Activated CD8-positive, alpha-beta memory T cell treated with anti-CD3 and anti-CD28 coated beads for 36 hours (primary cell): ENCODE data around the gene RBPJL. TPM values are rescaled to one million over a fixed set of nuclear protein-coding genes. Genes with fewer than 3 reads are reported as not detected.

Experiments
- CTCF ChIA-PET: fragments of 350-600 bp; sonication (Branson Sonifier 250); formaldehyde crosslinking; loops from one replicate; lab custom pipeline; 2021; ENCODE audit warnings: antibody characterized with exemption; lab: Charles Lee
- POLR2A ChIA-PET: fragments of 350-600 bp; sonication (Branson Sonifier 250); formaldehyde crosslinking; loops from one replicate; lab custom pipeline; 2021; ENCODE audit warnings: antibody characterized with exemption; lab: Charles Lee
- total RNA-seq, 2 experiments: library from RNA; stranded (reverse); gene quantifications; one replicate each; pipeline ENCODE4 v1.2.3, GENCODE V29; 2021

Gene RBPJL
- total RNA-seq, 2 experiments from 2014 or later: not detected

DNA sequence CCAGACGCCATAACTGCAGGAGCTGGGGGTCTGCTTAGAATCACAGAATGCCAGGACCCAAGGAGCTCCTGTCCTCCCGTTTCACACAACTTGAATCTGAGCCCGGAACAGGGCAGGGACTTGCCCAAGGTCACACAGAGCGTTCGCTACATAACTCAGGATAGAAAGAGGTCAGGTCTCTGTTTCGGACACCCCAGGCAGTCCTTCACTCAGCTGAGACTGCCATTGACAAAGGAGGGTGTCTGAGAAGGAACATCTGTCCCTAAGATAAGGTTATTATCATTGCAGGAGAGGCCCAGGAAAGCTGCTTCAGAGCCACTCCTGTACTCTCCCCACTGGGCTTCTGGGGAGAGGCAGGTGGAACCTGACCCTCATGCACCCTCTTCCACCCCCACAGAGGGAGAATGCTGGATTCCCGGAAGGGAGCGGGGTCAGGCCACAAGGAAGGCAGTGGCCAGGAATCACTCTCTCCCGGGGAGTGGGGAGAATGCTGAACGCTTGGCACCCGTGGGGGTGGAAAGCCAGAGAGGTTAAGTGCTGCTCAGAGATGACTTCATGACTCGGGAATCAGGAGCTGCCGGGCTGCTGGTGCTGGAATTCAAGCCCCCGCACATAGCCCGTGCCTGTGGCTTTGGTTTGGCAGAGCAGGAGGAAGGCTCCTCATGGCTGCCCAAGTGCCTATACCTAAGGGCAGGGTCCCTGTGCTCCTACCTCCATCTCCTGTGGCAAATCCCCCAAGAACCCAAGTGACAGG, 30.9 kb downstream of the RBPJL start:
- POLR2A ChIA-PET: no interaction called here
- CTCF ChIA-PET: interaction anchor here (1.3 kb wide), 1 partner anchor 18 kb away, joined by 3 read pairs; no protein-coding TSS in a partner anchor

DNA sequence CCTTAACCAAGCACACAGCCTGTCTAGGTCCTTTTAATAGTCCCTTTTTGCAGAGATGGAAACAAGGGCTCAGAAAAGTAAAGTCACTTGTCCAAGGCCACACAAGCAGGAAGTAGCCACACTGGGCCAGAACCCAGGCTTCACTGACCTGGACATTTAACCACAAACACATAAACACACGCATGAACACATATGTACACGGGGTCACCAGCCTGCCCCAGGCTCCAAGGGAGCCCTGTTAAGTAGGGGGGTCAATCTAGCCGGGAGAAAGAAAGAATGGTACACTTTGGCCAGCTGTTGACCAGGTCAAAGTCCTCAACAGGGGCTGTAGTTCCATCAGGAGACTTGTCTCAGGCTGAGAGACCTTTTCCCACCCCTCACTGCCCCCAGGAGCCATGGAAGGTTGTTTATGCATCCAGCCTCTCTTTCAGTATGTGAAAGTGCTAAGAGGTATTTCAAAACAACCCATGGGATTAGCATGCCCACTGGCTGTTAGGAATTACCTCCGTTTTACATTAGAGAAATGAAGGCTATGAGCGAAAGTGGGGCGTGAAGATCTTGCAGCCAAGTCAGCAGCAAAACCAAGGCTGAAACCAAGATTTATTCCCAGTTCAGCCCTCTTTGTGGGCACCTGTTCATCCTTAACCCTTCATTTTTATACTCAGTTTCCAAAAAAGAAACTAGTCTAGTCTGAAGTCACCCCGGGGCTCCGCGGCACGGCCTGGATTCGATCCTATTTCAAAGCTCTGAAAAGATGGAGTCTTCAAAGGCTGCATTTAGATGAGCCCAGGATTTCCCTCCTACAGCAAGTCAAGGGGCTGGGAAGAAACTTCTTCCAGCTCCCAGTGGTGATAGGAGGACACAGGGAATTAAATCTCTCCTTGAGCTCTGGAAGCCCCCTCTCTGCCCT, 31.7 kb downstream of the RBPJL start:
- CTCF ChIA-PET: no interaction called here
- POLR2A ChIA-PET: no interaction called here

DNA sequence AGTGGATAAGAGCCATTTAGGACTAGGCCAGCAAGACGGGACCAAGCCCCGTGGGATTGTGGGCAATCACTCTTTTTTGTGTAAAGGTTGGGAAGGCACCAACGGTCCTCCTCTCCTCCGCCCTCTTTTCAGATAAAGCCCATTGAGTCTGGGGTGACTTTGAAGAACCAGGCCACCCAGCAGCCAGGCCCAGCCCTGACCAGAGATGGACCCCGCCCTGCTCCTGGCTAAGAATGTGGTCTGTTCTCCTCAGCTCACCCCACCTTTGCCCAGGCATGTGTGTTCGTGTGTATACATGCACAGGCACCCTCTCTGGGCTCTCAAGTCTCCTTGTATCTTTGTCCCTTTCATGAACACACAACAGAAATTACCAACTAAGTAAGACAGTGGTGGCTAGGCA, 32.4 kb downstream of the RBPJL start:
- ChIA-PET POLR2A (no interaction called here), CTCF (no interaction called here)

DNA sequence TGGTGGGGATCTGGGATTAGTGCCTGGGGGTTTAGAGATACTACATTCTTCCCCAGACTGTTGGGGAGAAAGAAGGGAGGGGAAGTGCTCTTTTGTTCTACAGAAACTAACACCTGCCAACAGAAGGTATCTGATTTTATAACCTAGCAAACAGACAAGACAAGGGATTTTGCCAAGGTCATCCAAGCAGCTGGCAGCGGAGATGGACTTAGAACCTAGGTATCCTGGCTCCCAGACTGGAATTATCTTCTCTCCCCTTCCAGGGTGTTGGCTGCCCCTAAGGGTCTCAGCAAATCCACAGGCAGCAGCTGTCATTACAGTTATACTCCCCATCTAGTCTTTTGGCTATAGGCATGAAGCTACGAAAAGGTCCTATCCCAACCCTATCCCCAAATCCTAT, 33.2 kb downstream of the RBPJL start:
- ChIA-PET POLR2A (no interaction called here), CTCF (no interaction called here)

DNA sequence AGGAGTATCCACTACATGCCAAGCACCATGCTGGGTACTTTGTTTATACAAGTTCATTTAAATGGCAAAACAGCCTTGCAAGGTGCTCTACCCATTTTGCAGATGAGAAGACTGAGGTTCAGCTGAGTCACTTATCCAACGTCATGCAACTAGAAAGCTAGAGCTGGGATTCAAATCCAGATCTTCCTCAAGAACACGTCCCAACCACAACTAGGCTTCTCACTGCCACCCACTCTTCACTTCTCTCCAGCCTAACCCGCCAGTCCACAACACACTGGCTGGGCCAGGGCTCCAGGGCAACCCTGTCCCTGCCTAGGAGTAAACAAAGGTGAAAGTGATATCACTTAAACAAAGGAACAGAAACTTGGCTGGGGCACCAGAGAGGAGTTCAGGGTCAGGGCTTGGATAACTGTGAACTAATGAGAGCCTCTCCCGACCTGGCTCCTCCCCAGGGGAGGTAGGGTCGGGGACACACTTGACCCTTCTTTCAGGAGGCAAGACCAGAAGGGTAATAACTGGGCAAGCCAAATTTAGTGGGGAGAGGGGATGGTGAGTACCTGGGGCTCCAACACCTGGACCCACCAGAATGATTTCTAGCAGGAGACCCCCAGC, 33.7 kb downstream of the RBPJL start:
- POLR2A ChIA-PET: no interaction called here
- CTCF ChIA-PET: no interaction called here

DNA sequence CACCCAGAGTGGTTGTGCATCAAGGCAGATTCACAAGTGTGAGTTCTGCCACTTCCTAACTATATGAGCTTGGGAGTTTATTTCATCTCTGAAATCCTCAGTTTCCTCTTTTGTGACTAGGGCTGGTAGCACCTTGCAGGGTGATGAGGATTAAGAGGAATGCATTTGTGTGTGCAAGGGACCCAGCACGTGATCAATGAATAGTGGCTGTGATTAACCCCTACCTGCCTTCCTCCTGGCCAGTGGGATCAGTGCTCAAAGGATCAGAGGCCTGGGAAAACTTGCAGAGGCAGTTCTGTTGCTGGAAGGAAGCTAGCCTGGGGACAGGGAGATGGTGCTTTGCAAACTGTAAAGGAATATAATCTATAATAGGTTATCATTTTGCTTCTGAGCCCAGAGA, 34.3 kb downstream of the RBPJL start:
- POLR2A ChIA-PET: no interaction called here
- CTCF ChIA-PET: interaction anchor here (0.7 kb wide), 1 partner anchor 95 kb away, joined by 3 read pairs; no protein-coding TSS in a partner anchor

DNA sequence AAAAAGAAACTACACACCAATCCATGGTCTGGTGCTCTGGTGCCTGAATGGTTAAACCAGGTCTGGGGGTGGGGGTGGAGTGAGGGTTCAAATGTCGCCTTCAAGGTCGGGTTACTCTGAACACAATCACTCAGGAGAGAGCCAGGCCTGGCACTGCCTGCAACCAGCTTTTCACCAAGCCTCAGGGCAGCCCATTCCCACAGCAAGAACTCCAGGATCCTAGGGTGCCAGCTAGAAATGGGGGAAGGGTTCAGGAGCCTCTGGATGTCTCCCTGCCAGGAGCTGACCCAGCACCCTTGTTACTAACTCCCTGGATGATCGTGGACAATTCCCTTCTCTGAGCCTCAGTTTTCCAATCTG, 34.9 kb downstream of the RBPJL start:
- CTCF ChIA-PET: interaction anchor here (0.7 kb wide), 1 partner anchor 94 kb away, joined by 3 read pairs; no protein-coding TSS in a partner anchor
- POLR2A ChIA-PET: no interaction called here

DNA sequence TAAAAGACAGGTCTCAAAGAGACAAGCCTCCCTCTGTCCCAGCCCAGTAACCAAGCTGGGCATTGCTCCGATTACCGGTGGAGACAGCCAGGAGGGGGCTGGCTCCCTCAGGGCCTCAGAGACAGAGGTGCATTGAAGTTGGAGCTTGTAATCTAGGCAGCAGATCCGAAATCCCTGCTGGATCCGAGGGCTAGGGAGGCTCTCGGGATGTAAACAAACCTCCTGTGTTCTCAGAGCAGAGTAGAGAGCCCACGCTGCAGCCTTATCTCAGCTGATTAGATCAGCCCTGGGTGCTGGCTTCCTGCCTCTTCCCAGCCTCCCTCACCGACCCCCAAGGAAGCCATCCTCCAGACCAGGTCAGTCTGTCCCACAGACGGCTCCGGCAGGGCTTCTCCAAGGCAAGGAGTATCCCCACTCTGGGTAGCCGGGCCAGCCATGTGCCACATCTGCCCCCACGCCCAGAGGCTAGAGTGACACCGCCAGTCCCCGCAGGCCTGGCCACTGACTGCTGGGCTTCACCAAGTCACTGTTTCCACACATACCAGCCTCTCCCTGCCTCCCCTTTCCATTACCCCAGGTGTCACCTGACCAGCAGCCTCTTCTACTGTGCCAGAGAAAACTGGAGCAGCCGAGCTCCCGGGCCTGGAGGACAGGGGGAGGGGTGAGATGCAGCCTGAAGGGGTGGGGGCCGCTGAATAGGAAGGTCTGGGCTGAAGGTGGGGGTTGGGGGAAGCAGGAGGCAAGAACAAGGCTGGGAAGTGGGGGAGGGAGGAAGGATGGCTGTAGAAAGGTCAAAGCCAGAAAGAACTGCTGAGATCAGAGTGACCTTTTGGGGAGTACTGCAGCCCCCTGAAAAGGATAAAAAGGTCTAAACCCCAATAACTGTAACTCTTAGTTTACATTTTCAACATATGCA, 35.6 kb downstream of the RBPJL start:
- ChIA-PET POLR2A (interaction anchor here (1.1 kb wide), 1 partner anchor 31 kb away, joined by 6 read pairs; no protein-coding TSS in a partner anchor), CTCF (no interaction called here)

DNA sequence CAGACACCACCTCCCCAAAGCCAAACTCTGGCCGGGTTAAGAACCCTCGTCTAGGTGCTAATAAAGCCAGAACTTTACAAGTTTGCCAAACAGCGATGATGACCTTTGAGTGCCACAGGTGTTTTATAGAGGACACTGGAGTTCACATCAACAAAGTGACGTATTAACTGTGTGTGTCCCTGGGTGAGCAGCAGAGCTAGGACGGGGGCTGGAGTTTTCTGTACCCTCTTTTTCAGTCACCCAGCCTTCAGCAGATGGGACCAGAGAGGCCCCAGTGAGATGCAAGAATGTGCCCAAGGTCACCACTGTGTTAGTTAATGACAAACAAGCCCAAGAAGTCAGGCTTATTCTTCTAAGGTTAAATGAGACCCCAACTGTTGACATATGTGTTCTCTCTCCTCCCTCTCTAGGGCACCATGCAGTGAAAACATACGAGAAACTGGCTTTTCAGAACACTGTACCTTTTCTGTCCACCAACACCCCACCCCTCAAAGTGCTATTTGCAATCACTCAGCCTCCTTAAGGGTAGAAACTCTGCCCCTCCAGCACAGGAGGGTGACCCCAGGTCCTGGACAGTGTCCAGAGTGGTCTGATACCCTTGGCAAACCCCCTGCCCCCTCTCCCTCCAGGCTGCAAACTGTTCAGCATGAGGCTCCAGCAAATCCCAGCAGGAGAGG, 36.4 kb downstream of the RBPJL start:
- POLR2A ChIA-PET: interaction anchor here (1.1 kb wide), 1 partner anchor 30 kb away, joined by 6 read pairs; no protein-coding TSS in a partner anchor
- CTCF ChIA-PET: interaction anchor here (0.5 to 1.2 kb wide), 2 partner anchors 19 to 30 kb away, joined by 3 read pairs; no protein-coding TSS in a partner anchor

DNA sequence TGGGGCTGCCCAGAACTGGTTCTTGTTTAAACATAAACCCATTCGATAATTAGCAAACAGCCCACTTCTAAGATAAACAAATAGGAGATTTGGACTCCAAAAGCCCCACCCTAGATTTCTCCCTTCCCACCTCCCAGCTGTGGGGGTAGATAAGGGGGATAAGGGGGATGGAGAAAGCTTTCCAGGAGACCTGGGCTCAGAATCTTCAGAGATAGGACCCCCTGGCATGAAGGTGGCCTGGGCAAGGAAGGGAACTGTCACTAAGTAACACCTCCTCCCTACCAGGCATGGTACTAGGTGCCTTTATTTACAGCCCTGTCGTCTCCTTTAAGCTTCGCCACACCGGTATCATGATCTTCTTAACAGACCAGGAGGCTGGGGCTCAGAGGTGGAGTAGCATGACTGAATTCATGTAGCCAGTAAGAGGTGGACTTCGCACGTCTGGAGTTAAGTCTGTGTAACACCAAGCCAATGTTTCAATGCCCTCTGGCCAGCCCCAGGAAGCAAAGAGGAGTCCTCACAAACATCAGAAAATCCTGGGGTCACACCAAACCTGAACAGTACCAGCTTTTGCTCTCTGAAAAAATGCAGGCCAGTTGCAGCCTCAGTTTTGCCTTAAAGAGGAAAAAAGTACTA, 37.0 kb downstream of the RBPJL start:
- ChIA-PET POLR2A (interaction anchor here (0.5 to 0.9 kb wide), 2 partner anchors 19 to 31 kb away, joined by 3 to 4 read pairs; partner anchors contain the start of gene SYS1), CTCF (interaction anchor here (0.5 to 1.2 kb wide), 2 partner anchors 19 to 31 kb away, joined by 3 read pairs; no protein-coding TSS in a partner anchor)

DNA sequence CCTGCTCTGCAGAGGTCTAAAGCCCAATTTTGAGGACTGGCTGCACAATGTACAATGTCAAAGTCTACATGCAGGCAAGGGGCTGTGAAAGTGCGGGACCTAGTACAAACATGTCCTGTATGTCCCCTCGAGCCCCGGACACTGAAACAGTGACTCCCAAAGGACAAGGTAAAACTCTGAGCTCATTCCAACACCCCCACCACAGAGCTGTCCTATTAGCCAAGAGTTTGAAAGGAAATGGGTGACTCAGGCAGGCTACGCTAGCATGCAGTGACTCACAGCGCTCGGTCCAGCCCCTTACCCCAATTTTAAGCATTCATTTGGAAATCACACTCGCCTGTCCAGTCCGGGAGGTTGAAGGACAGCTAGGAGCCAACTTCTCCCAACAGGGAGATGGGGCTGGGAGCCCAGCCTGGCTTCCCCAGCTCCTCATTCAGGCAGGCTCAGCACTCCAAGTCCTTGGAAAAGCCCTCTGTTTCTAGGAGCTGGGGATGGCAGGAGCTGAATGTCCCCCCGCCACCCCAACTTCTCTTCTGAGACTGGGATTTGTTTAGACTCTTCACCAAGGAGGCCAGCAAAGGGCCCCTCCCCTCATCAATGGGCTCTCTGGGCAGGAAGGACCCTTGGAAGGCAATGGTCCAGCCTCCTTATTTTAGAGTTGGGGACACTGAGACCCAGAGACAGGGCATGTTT, 37.7 kb downstream of the RBPJL start:
- ChIA-PET POLR2A (interaction anchor here (0.5 to 0.9 kb wide), 2 partner anchors 19 to 31 kb away, joined by 3 to 4 read pairs; partner anchors contain the start of gene SYS1), CTCF (interaction anchor here (1.2 kb wide), 1 partner anchor 18 kb away, joined by 3 read pairs; no protein-coding TSS in a partner anchor)

DNA sequence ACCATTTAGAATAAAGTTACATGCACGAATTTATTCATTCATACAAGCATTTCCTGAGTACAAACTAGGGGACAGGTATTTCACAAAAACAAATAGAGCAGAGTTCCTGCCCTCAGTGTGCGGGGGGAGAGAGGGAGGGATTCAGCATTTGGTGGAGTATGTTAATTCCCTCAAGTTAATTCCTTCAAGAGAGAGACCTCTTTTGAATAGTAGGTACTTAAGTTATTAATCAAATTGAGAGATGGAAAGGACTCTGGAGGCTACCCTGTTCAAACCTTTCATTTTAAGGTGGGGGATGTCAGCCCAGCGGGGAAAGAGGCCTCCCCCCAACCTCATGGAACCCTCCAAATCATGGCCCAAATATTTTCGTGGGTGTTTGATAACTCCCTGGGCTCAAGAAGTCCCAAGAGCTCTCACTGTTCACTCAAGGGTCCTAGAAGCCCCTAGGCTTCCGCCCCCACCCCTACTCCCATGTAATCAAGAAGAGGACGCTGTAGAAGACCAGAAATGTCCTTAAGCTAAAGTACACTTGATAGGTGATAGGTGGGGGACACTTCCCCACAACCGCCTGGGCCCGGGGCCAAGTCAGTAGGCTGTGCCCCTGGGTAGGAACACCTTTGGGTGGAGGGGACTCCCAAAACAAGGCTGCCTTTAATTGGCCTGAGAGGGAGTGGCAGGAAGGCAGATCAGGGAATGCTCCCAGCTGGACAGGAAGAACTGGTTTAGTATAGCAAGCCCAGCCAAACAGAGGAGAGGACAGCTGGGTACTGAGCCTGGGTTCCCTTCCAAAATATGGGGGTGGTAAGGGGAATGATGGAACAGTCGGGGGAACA, 38.7 kb downstream of the RBPJL start:
- ChIA-PET CTCF (no interaction called here), POLR2A (interaction anchor here (2.7 kb wide), 1 partner anchor 17 kb away, joined by 12 read pairs; the partner anchor contains the start of gene SYS1)

DNA sequence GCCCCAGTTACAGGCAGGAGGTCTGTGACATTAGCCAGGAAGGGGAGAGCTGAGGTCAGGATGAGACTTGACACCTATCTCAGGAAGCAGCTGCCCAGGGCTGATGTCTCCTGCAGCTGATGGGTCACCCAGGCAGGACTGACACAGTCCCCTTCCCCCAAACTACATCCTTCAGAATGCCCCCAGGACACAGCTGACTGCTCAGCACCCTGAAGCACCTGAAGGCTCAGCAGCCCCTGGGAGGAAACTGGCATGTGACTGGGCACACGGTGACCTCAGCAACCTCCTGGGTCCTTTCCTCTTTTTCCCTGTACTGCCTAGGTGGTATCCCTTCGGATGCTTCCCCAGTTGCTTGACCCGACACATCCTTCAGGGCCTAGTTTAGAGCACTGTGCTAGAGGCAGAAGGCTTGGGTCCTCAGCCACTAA, 39.7 kb downstream of the RBPJL start:
- CTCF ChIA-PET: interaction anchor here (1.0 to 3.7 kb wide), 3 partner anchors 17 to 28 kb away, joined by 5 to 16 read pairs (median 11); partner anchors contain the start of gene SYS1
- POLR2A ChIA-PET: interaction anchor here (2.7 kb wide), 1 partner anchor 16 kb away, joined by 12 read pairs; the partner anchor contains the start of gene SYS1

DNA sequence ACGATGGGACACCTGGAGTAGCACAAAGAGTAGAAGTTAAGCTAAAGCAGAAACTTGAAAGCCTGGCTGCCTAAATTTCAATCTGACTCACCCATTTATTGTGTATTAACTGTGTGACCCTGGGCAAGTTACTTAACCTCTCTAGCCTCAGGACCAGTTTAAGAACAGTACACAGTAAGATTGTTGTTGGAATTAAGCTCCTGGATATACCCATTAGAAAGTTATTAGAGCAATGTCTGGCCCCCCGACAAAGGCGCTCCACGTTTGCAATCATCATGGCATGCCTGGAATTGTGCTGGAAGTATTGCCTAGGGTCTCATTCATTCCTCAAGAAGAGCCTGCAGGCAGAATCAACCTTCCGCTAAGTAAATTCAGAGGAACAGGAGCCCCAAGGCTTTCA, 40.2 kb downstream of the RBPJL start:
- ChIA-PET CTCF (interaction anchor here (1.0 to 3.7 kb wide), 3 partner anchors 16 to 28 kb away, joined by 5 to 16 read pairs (median 11); partner anchors contain the start of gene SYS1), POLR2A (interaction anchor here (2.7 kb wide), 1 partner anchor 16 kb away, joined by 12 read pairs; the partner anchor contains the start of gene SYS1)

DNA sequence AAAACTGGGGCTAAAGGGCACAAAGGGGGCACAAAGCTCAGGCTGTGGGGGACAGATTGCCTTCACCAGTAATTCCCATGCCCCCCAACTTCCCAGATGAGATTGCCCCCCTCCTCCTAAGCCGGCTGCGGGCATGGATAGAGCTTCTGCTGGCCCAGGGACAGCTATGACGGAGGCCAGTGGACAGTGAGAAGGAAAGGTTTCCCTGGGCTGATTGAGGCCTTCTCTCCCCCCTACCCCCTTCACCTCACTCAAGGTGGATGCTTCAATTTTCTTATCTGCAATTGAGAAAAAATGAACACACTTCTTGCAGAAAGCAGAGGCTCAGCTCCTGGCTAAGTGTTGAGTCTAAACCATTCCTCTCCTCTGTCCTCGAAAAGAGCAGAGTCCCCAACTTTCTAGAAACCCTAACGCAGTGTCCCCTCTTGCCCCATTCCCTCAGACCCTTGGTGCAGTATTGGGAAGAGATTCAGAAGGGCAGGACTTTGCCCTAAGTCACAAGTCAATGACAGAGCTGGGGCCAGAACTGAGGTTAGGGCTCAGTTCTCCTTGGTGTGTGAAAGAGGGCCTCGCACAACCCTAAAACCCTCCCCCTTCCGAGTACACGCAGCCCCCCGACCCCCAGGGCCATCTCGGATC, 40.8 kb downstream of the RBPJL start:
- CTCF ChIA-PET: interaction anchor here (1.0 to 3.7 kb wide), 3 partner anchors 16 to 29 kb away, joined by 5 to 16 read pairs (median 11); partner anchors contain the start of gene SYS1
- POLR2A ChIA-PET: interaction anchor here (0.6 to 2.7 kb wide), 4 partner anchors 15 to 111 kb away, joined by 3 to 12 read pairs (median 5); partner anchors contain the start of gene SYS1
